Measurements from ENCODE around the gene MSL3.

Gene MSL3

GRCh38 chrX:11793734-11794133 lies 35.7 kb downstream of the MSL3 start:
- H3K27me3 ChIP-seq, result no peaks in the 10 kb centered on the region
- intact Hi-C loops (cut with DNase I; ENCODE audit: low total_unique reads), result no loop called here
- no peak overlapping the region for H3K4me3 ChIP-seq
- no peak overlapping the region for H3K27ac ChIP-seq
- no peaks in the 10 kb centered on the region for H3K4me1 ChIP-seq
- TF ChIP-seq, protein P1, sequence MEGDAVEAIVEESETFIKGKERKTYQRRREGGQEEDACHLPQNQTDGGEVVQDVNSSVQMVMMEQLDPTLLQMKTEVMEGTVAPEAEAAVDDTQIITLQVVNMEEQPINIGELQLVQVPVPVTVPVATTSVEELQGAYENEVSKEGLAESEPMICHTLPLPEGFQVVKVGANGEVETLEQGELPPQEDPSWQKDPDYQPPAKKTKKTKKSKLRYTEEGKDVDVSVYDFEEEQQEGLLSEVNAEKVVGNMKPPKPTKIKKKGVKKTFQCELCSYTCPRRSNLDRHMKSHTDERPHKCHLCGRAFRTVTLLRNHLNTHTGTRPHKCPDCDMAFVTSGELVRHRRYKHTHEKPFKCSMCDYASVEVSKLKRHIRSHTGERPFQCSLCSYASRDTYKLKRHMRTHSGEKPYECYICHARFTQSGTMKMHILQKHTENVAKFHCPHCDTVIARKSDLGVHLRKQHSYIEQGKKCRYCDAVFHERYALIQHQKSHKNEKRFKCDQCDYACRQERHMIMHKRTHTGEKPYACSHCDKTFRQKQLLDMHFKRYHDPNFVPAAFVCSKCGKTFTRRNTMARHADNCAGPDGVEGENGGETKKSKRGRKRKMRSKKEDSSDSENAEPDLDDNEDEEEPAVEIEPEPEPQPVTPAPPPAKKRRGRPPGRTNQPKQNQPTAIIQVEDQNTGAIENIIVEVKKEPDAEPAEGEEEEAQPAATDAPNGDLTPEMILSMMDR (IDR thresholded peaks at IDR 0.05), result no peak
- no peak for DNase-seq
- no peaks in the 10 kb centered on the region for H3K36me3 ChIP-seq
- H3K9me3 ChIP-seq, result no peaks in the 10 kb centered on the region

GRCh38 chrX:11813341-11813740 lies 55.3 kb downstream of the MSL3 start:
- no peak for DNase-seq
- Histone ChIP-seq H3K27me3 (no peaks in the 10 kb centered on the region), H3K4me3 (no peak overlapping the region), H3K9me3 (no peaks in the 10 kb centered on the region), H3K36me3 (no peaks in the 10 kb centered on the region), H3K27ac (no peak overlapping the region), H3K4me1 (no peaks in the 10 kb centered on the region)
- TF ChIP-seq, protein P1 (IDR thresholded peaks at IDR 0.05), result no peak
- intact Hi-C loops (cut with DNase I; ENCODE audit: low total_unique reads), result no loop called here

Measured in tibial artery (tissue), 4 donors.